Left colon (tissue), 2 donors: Measurements from ENCODE around the gene PRR15. TPM values are rescaled to one million over a fixed set of nuclear protein-coding genes. Genes with fewer than 3 reads are reported as not detected.

Experiments used
- ATAC-seq: fragments of 200-7000 bp; cut with Tn5 transposase; one replicate; pipeline ENCODE4 v1.9.1; 2020; ENCODE audit warnings: mild to moderate bottlenecking, moderate library complexity
- DNase-seq, 2 donors: peaks; one replicate each; pipeline ENCODE4 v3.0.0-alpha.2; 2020
- intact Hi-C, 2 donors: fragments of 100-400 bp; cut with DNase I in 1 of 2; cut with micrococcal nuclease in 1 of 2; formaldehyde crosslinking; loops; one replicate each; pipeline versions ENCODE4 v1.11.2 to v1.14.0; 2022; cut with DNase I, micrococcal nuclease
- total RNA-seq, 2 donors: library from RNA; stranded (reverse); fragmentation: NEBNext Ultra II Directional; extraction: Animal tissue kit (Norgen Biotek cat#: 25700); gene quantifications; one replicate each; pipeline ENCODE4 v1.2.1, GENCODE V29; 2021
- donor health status: DM: no; HTN: no; CAD: no.
- donor health status: DM: yes; HTN: yes; CAD: no.

Gene PRR15
- total RNA-seq, 2 donors from 2014 or later: 177 to 290 TPM

- no peak for DNase-seq
- intact Hi-C loops: no loop called here
- no peak for ATAC-seq
These were observed 42.0 kb downstream of the PRR15 start for GRCh38 chr7:29605671-29606070.

GRCh38 chr7:29606287-29606721 is 42.7 kb downstream of the PRR15 start:
- DNase-seq: peak; percentile 52 to 68
- peak; percentile 77 for ATAC-seq
- intact Hi-C loops: no loop called here

- DNase-seq (peak; percentile 44 to 61), ATAC-seq (peak; percentile 57)
- intact Hi-C loops: no loop called here
These were observed 43.2 kb downstream of the PRR15 start for GRCh38 chr7:29606830-29607229.

- DNase-seq (no peak), ATAC-seq (no peak)
- intact Hi-C loops: no loop called here
These were observed 43.6 kb downstream of the PRR15 start for GRCh38 chr7:29607259-29607658.

- intact Hi-C loops: no loop called here
- ATAC-seq (no peak), DNase-seq (no peak)
These were observed 44.3 kb downstream of the PRR15 start for GRCh38 chr7:29607889-29608288.

GRCh38 chr7:29609162-29610037 is 45.8 kb downstream of the PRR15 start:
- intact Hi-C loops: no loop called here
- peak; percentile 59 to 81 for DNase-seq

GRCh38 chr7:29610086-29610485 is 46.5 kb downstream of the PRR15 start:
- intact Hi-C loops: no loop called here
- ATAC-seq (no peak), DNase-seq (no peak)

More at GRCh38 chr7:29609162-29610037, 45.8 kb downstream of the PRR15 start:
- peak; percentile 80 for ATAC-seq

- ATAC-seq: no peak
- intact Hi-C loops: no loop called here
- DNase-seq: no peak
These were observed 48.4 kb downstream of the PRR15 start for GRCh38 chr7:29611941-29612544.

- intact Hi-C loops: no loop called here
- no peak for DNase-seq
- no peak for ATAC-seq
These were observed 49.0 kb downstream of the PRR15 start for GRCh38 chr7:29612596-29612995.

GRCh38 chr7:29613100-29613499 is 49.5 kb downstream of the PRR15 start:
- ATAC-seq (no peak), DNase-seq (no peak)
- intact Hi-C loops: no loop called here

GRCh38 chr7:29614229-29614628 is 50.6 kb downstream of the PRR15 start:
- intact Hi-C loops: no loop called here
- ATAC-seq (no peak), DNase-seq (no peak)

Other genes starting within 250 kb of the PRR15 start
- 1 to 10 TPM; 1.7 to 2.1 TPM for gene WIPF3, start 242.7 kb downstream of the PRR15 start, total RNA-seq